GM23248 (cell line): ENCODE measurements around the gene CDH13. TPM values are rescaled to one million over a fixed set of nuclear protein-coding genes. Genes with fewer than 3 reads are reported as not detected.

ENCODE experiments used
- DNase-seq: peaks from one replicate; pipeline ENCODE4 v3.0.0-alpha.2; 2015
- H2AFZ ChIP-seq: fragments of 200-600 bp; sonication (generic); 2 replicates; pipeline ENCODE4 v1.6.1; 2016; ENCODE audit warnings: antibody characterized with exemption
- H3F3A ChIP-seq: fragments of 200-600 bp; sonication (generic); 2 replicates; pipeline ENCODE4 v1.6.1; 2016; ENCODE audit warnings: mild to moderate bottlenecking, antibody characterized with exemption, mixed run types; ENCODE audit not compliant: insufficient read depth
- H3K27ac ChIP-seq: fragments of 200-600 bp; sonication (generic); 2 replicates; pipeline ENCODE4 v1.5.1; 2016; ENCODE audit warnings: mild to moderate bottlenecking
- H3K27me3 ChIP-seq: fragments of 200-600 bp; sonication (generic); replicated peaks from 2 replicates; pipeline ENCODE4 v1.6.1; 2016; ENCODE audit warnings: mild to moderate bottlenecking; ENCODE audit not compliant: insufficient read depth
- H3K36me3 ChIP-seq: fragments of 200-600 bp; sonication (generic); 2 replicates; pipeline ENCODE4 v1.6.1; 2016; ENCODE audit warnings: low read depth, mild to moderate bottlenecking
- H3K4me1 ChIP-seq: fragments of 200-600 bp; sonication (generic); 2 replicates; pipeline ENCODE4 v1.6.1; 2016; ENCODE audit warnings: mild to moderate bottlenecking; ENCODE audit not compliant: insufficient read depth
- H3K4me2 ChIP-seq: fragments of 200-600 bp; sonication (generic); one replicate; pipeline ENCODE4 v1.6.1; 2016; ENCODE audit warnings: mild to moderate bottlenecking; ENCODE audit not compliant: unreplicated experiment
- H3K4me3 ChIP-seq: fragments of 200-600 bp; sonication (generic); 2 replicates; pipeline ENCODE4 v1.5.1; 2016; ENCODE audit warnings: mild to moderate bottlenecking
- H3K79me2 ChIP-seq: fragments of 200-600 bp; sonication (generic); 2 replicates; pipeline ENCODE4 v1.6.1; 2016; ENCODE audit warnings: mild to moderate bottlenecking; ENCODE audit not compliant: insufficient read depth
- H3K9ac ChIP-seq: fragments of 200-600 bp; sonication (generic); 2 replicates; pipeline ENCODE4 v1.6.1; 2016; ENCODE audit warnings: mild to moderate bottlenecking
- H3K9me2 ChIP-seq: fragments of 200-600 bp; sonication (generic); 2 replicates; pipeline ENCODE4 v1.6.1; 2016; ENCODE audit warnings: mixed run types, mild to moderate bottlenecking, moderate library complexity; ENCODE audit not compliant: insufficient read depth
- H3K9me3 ChIP-seq: fragments of 200-600 bp; sonication (generic); one replicate; pipeline ENCODE4 v1.6.1; 2017; ENCODE audit warnings: low read depth
- H4K20me1 ChIP-seq: fragments of 200-600 bp; sonication (generic); 2 replicates; pipeline ENCODE4 v1.6.0; 2016; ENCODE audit not compliant: insufficient read depth
- EZH2 ChIP-seq: fragments of 200-600 bp; sonication (generic); IDR thresholded peaks from 2 replicates; pipeline ENCODE4 v1.6.1; 2018; ENCODE audit warnings: antibody characterized with exemption, mild to moderate bottlenecking; ENCODE audit not compliant: insufficient read depth, poor library complexity, severe bottlenecking
- EZH2phosphoT487 ChIP-seq: fragments of 200-600 bp; sonication (generic); IDR thresholded peaks from 2 replicates; pipeline ENCODE4 v1.6.1; 2018; ENCODE audit warnings: antibody characterized with exemption, moderate library complexity, mild to moderate bottlenecking, low read depth; ENCODE audit not compliant: insufficient read depth
- WGBS, 2 experiments: methylation state at CpG; one replicate each; pipeline ENCODE4 v1.1.6; 2015 to 2017; ENCODE audit warnings: low lambda C conversion rate in 2 of 2, low coverage in 1 of 2; ENCODE audit errors: missing lambda C conversion rate in 2 of 2; 5-methylcytosine and 5-hydroxymethylcytosine counted together
- in situ Hi-C: fragments of 300-500 bp; cut with MboI; formaldehyde crosslinking; loops from 2 replicates; pipeline ENCODE4 v1.15.0; 2020
- polyA plus RNA-seq: library from polyadenylated mRNA; unstranded; fragments of >200 nt; fragmentation: Nextera tagmentation; extraction: Ambion mirVana; gene quantifications from 2 replicates; pipeline ENCODE4 v1.2.1, GENCODE V29; 2016
- total RNA-seq: library from RNA; depleted of rRNA; stranded (reverse); fragments of >200 nt; shearing (Covaris generic); gene quantifications from 2 replicates; pipeline ENCODE4 v1.2.3, GENCODE V29; 2014

CDH13 gene
- total and polyA plus RNA-seq, 2 experiments from 2014 or later = 51.0 to 52.8 TPM

DNA sequence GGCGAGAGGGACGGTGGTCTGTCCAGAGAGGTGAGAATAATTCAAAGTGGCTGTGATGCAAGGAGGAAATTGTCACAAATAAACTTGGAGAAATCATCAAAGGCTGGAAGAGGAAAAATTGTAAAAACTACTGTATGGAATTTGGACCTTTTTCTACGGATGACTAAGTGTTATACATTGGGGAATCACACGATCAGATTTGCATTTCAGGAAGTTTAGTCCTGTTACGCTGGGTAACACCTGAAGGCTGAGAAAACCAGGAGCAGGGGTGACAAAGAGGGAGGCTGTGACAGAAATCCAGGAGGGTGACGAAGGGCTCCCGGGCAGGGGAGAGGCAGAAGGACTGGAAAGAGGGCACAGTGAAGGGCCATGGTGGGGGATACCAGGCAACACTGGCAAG is 511.7 kb downstream of the CDH13 start:
- no peaks in the 10 kb centered on the region for H3K9me2 ChIP-seq
- H3K9me3 ChIP-seq = no peaks in the 10 kb centered on the region
- 92% methylated on average over 7 of the region's 7 CpGs for WGBS, 2 experiments
- H3F3A ChIP-seq = no peaks in the 10 kb centered on the region
- H3K9ac ChIP-seq = no peak overlapping the region
- no peaks in the 10 kb centered on the region for H3K36me3 ChIP-seq
- no peak overlapping the region for H3K4me2 ChIP-seq
- H3K27ac ChIP-seq = no peak overlapping the region
- no peaks in the 10 kb centered on the region for H3K79me2 ChIP-seq
- TF ChIP-seq EZH2phosphoT487 = no peak
- TF ChIP-seq EZH2 = no peak
- no peak overlapping the region for H3K4me3 ChIP-seq
- in situ Hi-C loops = no loop called here
- H3K27me3 ChIP-seq = no peaks in the 10 kb centered on the region; the same call in 1 of the 2 replicates
- peaks cover 7% of the 10 kb centered on the region; the same call in 1 of the 2 replicates for H3K4me1 ChIP-seq
- no peaks in the 10 kb centered on the region for H4K20me1 ChIP-seq
- no peak overlapping the region for H2AFZ ChIP-seq
- no peak for DNase-seq

DNA sequence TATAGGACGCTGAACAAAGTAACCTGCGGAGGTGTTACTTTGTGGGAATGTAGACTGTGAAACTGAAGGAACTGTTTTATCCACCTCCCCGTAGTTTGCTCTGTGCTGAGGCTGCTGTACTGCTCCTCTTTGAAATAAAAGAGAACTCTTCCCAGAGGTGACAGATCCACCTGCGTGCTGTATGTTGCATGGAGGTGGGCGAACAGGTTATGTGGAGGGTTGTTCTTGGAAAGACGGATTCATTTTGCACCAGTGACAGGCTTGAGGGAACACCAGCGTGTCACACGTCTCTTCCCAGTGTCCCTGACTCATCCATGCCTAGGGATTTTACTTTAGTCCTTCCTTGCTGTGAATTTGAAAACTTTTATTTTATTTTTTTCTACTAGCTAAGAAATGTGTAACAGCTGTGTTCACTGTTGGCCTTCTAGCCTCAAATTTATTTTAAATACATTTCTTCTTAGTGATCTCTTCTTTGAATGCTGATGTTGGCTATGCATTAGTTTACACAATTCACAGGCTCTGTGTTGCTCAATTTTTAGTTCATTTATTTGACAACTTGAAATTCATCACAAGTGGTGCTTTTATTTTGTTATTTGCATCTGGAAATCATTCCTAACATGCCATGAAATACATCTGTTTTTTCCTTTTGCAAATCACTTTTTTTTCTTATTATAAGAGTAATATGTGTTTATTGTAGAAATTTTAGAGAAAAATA is 512.4 kb downstream of the CDH13 start:
- TF ChIP-seq EZH2phosphoT487 (no peak), EZH2 (no peak)
- Histone ChIP-seq H3K9ac (no peak overlapping the region), H3K9me3 (no peaks in the 10 kb centered on the region), H3K4me2 (no peak overlapping the region), H3F3A (no peaks in the 10 kb centered on the region), H3K36me3 (no peaks in the 10 kb centered on the region), H2AFZ (no peak overlapping the region), H3K4me1 (peaks cover 7% of the 10 kb centered on the region; the same call in 1 of the 2 replicates), H3K27me3 (no peaks in the 10 kb centered on the region; the same call in 1 of the 2 replicates), H3K9me2 (no peaks in the 10 kb centered on the region), H3K27ac (no peak overlapping the region), H3K79me2 (no peaks in the 10 kb centered on the region), H4K20me1 (no peaks in the 10 kb centered on the region), H3K4me3 (no peak overlapping the region)
- no peak for DNase-seq
- WGBS, 2 experiments = 80 to 87% methylated on average over 8 of the region's 8 CpGs
- in situ Hi-C loops = no loop called here

DNA sequence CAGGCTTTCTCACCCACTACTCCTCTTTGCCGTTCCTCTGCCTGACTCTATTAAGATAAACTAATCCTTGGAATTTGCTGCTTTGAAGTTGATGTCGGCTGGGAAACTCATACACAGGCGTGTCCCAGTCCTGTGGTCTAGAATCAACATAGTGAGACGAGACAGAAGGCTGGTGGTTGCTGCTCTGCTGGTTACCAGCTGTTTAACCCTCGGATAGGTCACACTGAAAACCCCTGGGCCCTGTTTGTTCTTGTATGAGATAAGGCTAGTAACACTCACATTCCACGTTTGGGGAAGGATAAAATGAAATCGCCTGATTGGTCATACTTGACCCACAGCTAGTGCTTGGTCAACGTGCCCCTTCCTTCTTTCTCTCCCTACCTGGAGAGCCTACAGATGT is 517.0 kb downstream of the CDH13 start:
- Histone ChIP-seq H2AFZ (no peak overlapping the region), H3K27me3 (no peaks in the 10 kb centered on the region), H3F3A (no peaks in the 10 kb centered on the region), H4K20me1 (no peaks in the 10 kb centered on the region), H3K4me1 (no peaks in the 10 kb centered on the region), H3K9me3 (no peaks in the 10 kb centered on the region), H3K4me2 (no peak overlapping the region), H3K79me2 (no peaks in the 10 kb centered on the region), H3K9ac (no peak overlapping the region), H3K9me2 (no peaks in the 10 kb centered on the region), H3K4me3 (no peak overlapping the region), H3K36me3 (no peaks in the 10 kb centered on the region), H3K27ac (no peak overlapping the region)
- in situ Hi-C loops = no loop called here
- WGBS, 2 experiments = 83 to 86% methylated on average over 8 of the region's 8 CpGs
- TF ChIP-seq EZH2phosphoT487 = no peak
- TF ChIP-seq EZH2 = no peak
- DNase-seq = no peak

DNA sequence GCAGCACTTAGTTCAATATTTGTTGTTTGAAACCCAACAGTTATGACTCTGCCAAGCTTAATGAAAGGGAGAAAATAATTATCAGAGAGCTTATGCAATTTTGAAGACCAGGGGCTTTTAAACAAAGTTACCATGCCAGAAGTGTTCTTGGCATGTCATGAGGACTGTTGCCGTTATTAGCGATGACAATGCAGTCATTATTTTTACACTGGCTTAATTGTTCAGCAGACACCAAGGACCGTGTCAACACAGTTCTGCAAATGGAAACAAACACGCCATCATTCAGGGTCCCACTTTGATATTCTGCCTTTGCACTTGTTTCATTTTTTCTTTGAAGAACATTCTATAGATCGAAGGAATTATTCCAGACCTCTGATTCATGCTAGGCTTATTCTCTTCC is 518.5 kb downstream of the CDH13 start:
- H3K4me3 ChIP-seq = no peak overlapping the region
- TF ChIP-seq EZH2 (no peak), EZH2phosphoT487 (no peak)
- no peaks in the 10 kb centered on the region for H4K20me1 ChIP-seq
- H3K9ac ChIP-seq = no peak overlapping the region
- no peaks in the 10 kb centered on the region for H3K4me1 ChIP-seq
- no peak for DNase-seq
- no peaks in the 10 kb centered on the region for H3F3A ChIP-seq
- H3K4me2 ChIP-seq = no peak overlapping the region
- H3K36me3 ChIP-seq = no peaks in the 10 kb centered on the region
- H3K9me2 ChIP-seq = no peaks in the 10 kb centered on the region
- no peaks in the 10 kb centered on the region for H3K9me3 ChIP-seq
- in situ Hi-C loops = no loop called here
- H3K27me3 ChIP-seq = no peaks in the 10 kb centered on the region
- H3K27ac ChIP-seq = no peak overlapping the region
- H2AFZ ChIP-seq = no peak overlapping the region
- H3K79me2 ChIP-seq = no peaks in the 10 kb centered on the region
- WGBS, 2 experiments = 68 to 72% methylated on average over 5 of the region's 5 CpGs
